Measurements from ENCODE around the gene EVL.

The EVL gene

GRCh38 chr14:100078997-100079725 lies 13.9 kb downstream of the EVL start:
- Histone ChIP-seq H3K4me1 (ENCODE audit: control insufficient read depth, low read depth, low read length) (peaks cover 10% of the 10 kb centered on the region), H3K36me3 (ENCODE audit: control insufficient read depth, low read depth, low read length) (no peaks in the 10 kb centered on the region), H3K9me3 (ENCODE audit: control insufficient read depth, low read depth, low read length) (no peaks in the 10 kb centered on the region), H3K4me3 (ENCODE audit: low read length) (no peak overlapping the region), H3K9ac (ENCODE audit: low read length) (no peak overlapping the region), H3K27me3 (ENCODE audit: control insufficient read depth, insufficient read depth, low read length) (no peaks in the 10 kb centered on the region), H3K27ac (ENCODE audit: low read length) (no peak overlapping the region)

GRCh38 chr14:100079726-100080005 lies 14.4 kb downstream of the EVL start:
- Histone ChIP-seq H3K9ac (ENCODE audit: low read length) (no peak overlapping the region), H3K4me3 (ENCODE audit: low read length) (no peak overlapping the region), H3K27me3 (ENCODE audit: control insufficient read depth, insufficient read depth, low read length) (no peaks in the 10 kb centered on the region), H3K4me1 (ENCODE audit: control insufficient read depth, low read depth, low read length) (peaks cover 10% of the 10 kb centered on the region), H3K9me3 (ENCODE audit: control insufficient read depth, low read depth, low read length) (no peaks in the 10 kb centered on the region), H3K27ac (ENCODE audit: low read length) (no peak overlapping the region), H3K36me3 (ENCODE audit: control insufficient read depth, low read depth, low read length) (no peaks in the 10 kb centered on the region)

- Histone ChIP-seq H3K4me3 (ENCODE audit: low read length) (no peak overlapping the region), H3K9ac (ENCODE audit: low read length) (no peak overlapping the region), H3K36me3 (ENCODE audit: control insufficient read depth, low read depth, low read length) (peaks cover 2% of the 10 kb centered on the region), H3K27ac (ENCODE audit: low read length) (no peak overlapping the region), H3K4me1 (ENCODE audit: control insufficient read depth, low read depth, low read length) (peaks cover 10% of the 10 kb centered on the region), H3K9me3 (ENCODE audit: control insufficient read depth, low read depth, low read length) (no peaks in the 10 kb centered on the region), H3K27me3 (ENCODE audit: control insufficient read depth, insufficient read depth, low read length) (no peaks in the 10 kb centered on the region)
Observed at GRCh38 chr14:100080206-100080605, 15.0 kb downstream of the EVL start.

GRCh38 chr14:100081997-100082625 lies 16.9 kb downstream of the EVL start:
- H3K27ac ChIP-seq (ENCODE audit: low read length), result no peak overlapping the region
- no peaks in the 10 kb centered on the region for H3K9me3 ChIP-seq (ENCODE audit: control insufficient read depth, low read depth, low read length)
- H3K4me1 ChIP-seq (ENCODE audit: control insufficient read depth, low read depth, low read length), result peaks cover 10% of the 10 kb centered on the region
- H3K36me3 ChIP-seq (ENCODE audit: control insufficient read depth, low read depth, low read length), result peaks cover 4% of the 10 kb centered on the region
- no peaks in the 10 kb centered on the region for H3K27me3 ChIP-seq (ENCODE audit: control insufficient read depth, insufficient read depth, low read length)
- no peak overlapping the region for H3K9ac ChIP-seq (ENCODE audit: low read length)
- H3K4me3 ChIP-seq (ENCODE audit: low read length), result no peak overlapping the region

GRCh38 chr14:100082723-100083122 lies 17.5 kb downstream of the EVL start:
- Histone ChIP-seq H3K9ac (ENCODE audit: low read length) (no peak overlapping the region), H3K9me3 (ENCODE audit: control insufficient read depth, low read depth, low read length) (no peaks in the 10 kb centered on the region), H3K36me3 (ENCODE audit: control insufficient read depth, low read depth, low read length) (peaks cover 4% of the 10 kb centered on the region), H3K4me1 (ENCODE audit: control insufficient read depth, low read depth, low read length) (peaks cover 10% of the 10 kb centered on the region), H3K27me3 (ENCODE audit: control insufficient read depth, insufficient read depth, low read length) (no peaks in the 10 kb centered on the region), H3K27ac (ENCODE audit: low read length) (no peak overlapping the region), H3K4me3 (ENCODE audit: low read length) (no peak overlapping the region)

GRCh38 chr14:100083706-100084105 lies 18.5 kb downstream of the EVL start:
- H3K27me3 ChIP-seq (ENCODE audit: control insufficient read depth, insufficient read depth, low read length), result no peaks in the 10 kb centered on the region
- no peaks in the 10 kb centered on the region for H3K9me3 ChIP-seq (ENCODE audit: control insufficient read depth, low read depth, low read length)
- no peak overlapping the region for H3K4me3 ChIP-seq (ENCODE audit: low read length)
- peaks cover 7% of the 10 kb centered on the region for H3K4me1 ChIP-seq (ENCODE audit: control insufficient read depth, low read depth, low read length)
- H3K36me3 ChIP-seq (ENCODE audit: control insufficient read depth, low read depth, low read length), result peaks cover 11% of the 10 kb centered on the region
- no peak overlapping the region for H3K27ac ChIP-seq (ENCODE audit: low read length)
- no peak overlapping the region for H3K9ac ChIP-seq (ENCODE audit: low read length)

GRCh38 chr14:100084591-100084990 lies 19.4 kb downstream of the EVL start:
- Histone ChIP-seq H3K27me3 (ENCODE audit: control insufficient read depth, insufficient read depth, low read length) (no peaks in the 10 kb centered on the region), H3K9ac (ENCODE audit: low read length) (no peak overlapping the region), H3K27ac (ENCODE audit: low read length) (no peak overlapping the region), H3K4me1 (ENCODE audit: control insufficient read depth, low read depth, low read length) (peaks cover 2% of the 10 kb centered on the region), H3K36me3 (ENCODE audit: control insufficient read depth, low read depth, low read length) (peaks cover 11% of the 10 kb centered on the region), H3K4me3 (ENCODE audit: low read length) (no peak overlapping the region), H3K9me3 (ENCODE audit: control insufficient read depth, low read depth, low read length) (no peaks in the 10 kb centered on the region)

- Histone ChIP-seq H3K27ac (ENCODE audit: low read length) (no peak overlapping the region), H3K27me3 (ENCODE audit: control insufficient read depth, insufficient read depth, low read length) (no peaks in the 10 kb centered on the region), H3K4me1 (ENCODE audit: control insufficient read depth, low read depth, low read length) (no peaks in the 10 kb centered on the region), H3K9ac (ENCODE audit: low read length) (no peak overlapping the region), H3K4me3 (ENCODE audit: low read length) (no peak overlapping the region), H3K36me3 (ENCODE audit: control insufficient read depth, low read depth, low read length) (peaks cover 11% of the 10 kb centered on the region), H3K9me3 (ENCODE audit: control insufficient read depth, low read depth, low read length) (no peaks in the 10 kb centered on the region)
Observed at GRCh38 chr14:100085462-100085861, 20.2 kb downstream of the EVL start.

- Histone ChIP-seq H3K36me3 (ENCODE audit: control insufficient read depth, low read depth, low read length) (peaks cover 11% of the 10 kb centered on the region), H3K4me1 (ENCODE audit: control insufficient read depth, low read depth, low read length) (no peaks in the 10 kb centered on the region), H3K9me3 (ENCODE audit: control insufficient read depth, low read depth, low read length) (no peaks in the 10 kb centered on the region), H3K9ac (ENCODE audit: low read length) (no peak overlapping the region), H3K27me3 (ENCODE audit: control insufficient read depth, insufficient read depth, low read length) (no peaks in the 10 kb centered on the region), H3K27ac (ENCODE audit: low read length) (no peak overlapping the region), H3K4me3 (ENCODE audit: low read length) (no peak overlapping the region)
Observed at GRCh38 chr14:100086361-100086760, 21.1 kb downstream of the EVL start.

GRCh38 chr14:100088226-100088625 lies 23.0 kb downstream of the EVL start:
- H3K36me3 ChIP-seq (ENCODE audit: control insufficient read depth, low read depth, low read length), result peaks cover 11% of the 10 kb centered on the region
- H3K9me3 ChIP-seq (ENCODE audit: control insufficient read depth, low read depth, low read length), result no peaks in the 10 kb centered on the region
- no peak overlapping the region for H3K9ac ChIP-seq (ENCODE audit: low read length)
- no peak overlapping the region for H3K27ac ChIP-seq (ENCODE audit: low read length)
- H3K27me3 ChIP-seq (ENCODE audit: control insufficient read depth, insufficient read depth, low read length), result no peaks in the 10 kb centered on the region
- H3K4me3 ChIP-seq (ENCODE audit: low read length), result no peak overlapping the region
- no peaks in the 10 kb centered on the region for H3K4me1 ChIP-seq (ENCODE audit: control insufficient read depth, low read depth, low read length)

GRCh38 chr14:100091386-100091785 lies 26.2 kb downstream of the EVL start:
- H3K9me3 ChIP-seq (ENCODE audit: control insufficient read depth, low read depth, low read length), result no peaks in the 10 kb centered on the region
- H3K9ac ChIP-seq (ENCODE audit: low read length), result no peak overlapping the region
- H3K36me3 ChIP-seq (ENCODE audit: control insufficient read depth, low read depth, low read length), result peaks cover 7% of the 10 kb centered on the region
- H3K4me1 ChIP-seq (ENCODE audit: control insufficient read depth, low read depth, low read length), result no peaks in the 10 kb centered on the region
- no peak overlapping the region for H3K27ac ChIP-seq (ENCODE audit: low read length)
- H3K4me3 ChIP-seq (ENCODE audit: low read length), result no peak overlapping the region
- no peaks in the 10 kb centered on the region for H3K27me3 ChIP-seq (ENCODE audit: control insufficient read depth, insufficient read depth, low read length)

GRCh38 chr14:100092832-100093231 lies 27.6 kb downstream of the EVL start:
- Histone ChIP-seq H3K4me1 (ENCODE audit: control insufficient read depth, low read depth, low read length) (no peaks in the 10 kb centered on the region), H3K27ac (ENCODE audit: low read length) (no peak overlapping the region), H3K9me3 (ENCODE audit: control insufficient read depth, low read depth, low read length) (no peaks in the 10 kb centered on the region), H3K36me3 (ENCODE audit: control insufficient read depth, low read depth, low read length) (peaks cover 7% of the 10 kb centered on the region), H3K9ac (ENCODE audit: low read length) (no peak overlapping the region), H3K27me3 (ENCODE audit: control insufficient read depth, insufficient read depth, low read length) (no peaks in the 10 kb centered on the region), H3K4me3 (ENCODE audit: low read length) (no peak overlapping the region)
